ENCODE results near the gene SLC45A1. TPM values are rescaled to one million over a fixed set of nuclear protein-coding genes. Genes with fewer than 3 reads are reported as not detected.

The SLC45A1 gene
- total RNA-seq, 1 donor from 2014 or later, result 0.33 TPM

- H3K4me3 Mint-ChIP-seq, result no peak overlapping the region
- no peaks in the 10 kb centered on the region for H3K27me3 Mint-ChIP-seq
- ChIA-PET CTCF (no interaction called here), POLR2A (interaction anchor here (0.5 kb wide), 1 partner anchor 393 kb away, joined by 7 read pairs; no protein-coding TSS in a partner anchor)
- H3K27ac Mint-ChIP-seq, result peak overlapping the region; percentile 33
- ATAC-seq (ENCODE audit: low read depth) (peak; percentile 28), DNase-seq (no peak)
- intact Hi-C loops (cut with micrococcal nuclease), result no loop called here
- H3K4me1 Mint-ChIP-seq, result peaks cover 28% of the 10 kb centered on the region
- TF ChIP-seq CTCF (IDR thresholded peaks at IDR 0.05), result no peak
- H3K36me3 Mint-ChIP-seq (ENCODE audit: low read depth), result peaks cover 73% of the 10 kb centered on the region
- no peaks in the 10 kb centered on the region for H3K9me3 Mint-ChIP-seq
Measured at GRCh38 chr1:8374812-8375211, 56.9 kb downstream of the SLC45A1 start.

GRCh38 chr1:8376358-8376840 is 58.5 kb downstream of the SLC45A1 start:
- ChIA-PET CTCF (interaction anchor here (1.0 kb wide), 1 partner anchor 299 kb away, joined by 3 read pairs; no protein-coding TSS in a partner anchor), POLR2A (no interaction called here)
- intact Hi-C loops (cut with micrococcal nuclease), result no loop called here
- ATAC-seq (ENCODE audit: low read depth), result no peak
- no peak for DNase-seq
- Mint-ChIP-seq H3K27me3 (no peaks in the 10 kb centered on the region), H3K4me1 (peaks cover 36% of the 10 kb centered on the region), H3K9me3 (no peaks in the 10 kb centered on the region), H3K4me3 (no peak overlapping the region), H3K36me3 (ENCODE audit: low read depth) (peaks cover 70% of the 10 kb centered on the region), H3K27ac (peak overlapping the region; percentile 50)
- TF ChIP-seq CTCF (IDR thresholded peaks at IDR 0.05), result no peak

- Mint-ChIP-seq H3K9me3 (no peaks in the 10 kb centered on the region), H3K4me1 (peaks cover 40% of the 10 kb centered on the region), H3K36me3 (ENCODE audit: low read depth) (peaks cover 67% of the 10 kb centered on the region), H3K4me3 (no peak overlapping the region), H3K27ac (peak overlapping the region; percentile 14), H3K27me3 (no peaks in the 10 kb centered on the region)
- CTCF ChIA-PET, result no interaction called here
- no peak for TF ChIP-seq CTCF (IDR thresholded peaks at IDR 0.05)
- ATAC-seq (ENCODE audit: low read depth), result no peak
- POLR2A ChIA-PET, result no interaction called here
- intact Hi-C loops (cut with micrococcal nuclease), result no loop called here
- DNase-seq, result no peak
Measured at GRCh38 chr1:8377271-8377981, 59.5 kb downstream of the SLC45A1 start.

GRCh38 chr1:8378178-8378577 is 60.3 kb downstream of the SLC45A1 start:
- no peaks in the 10 kb centered on the region for H3K9me3 Mint-ChIP-seq
- CTCF ChIA-PET, result no interaction called here
- no peaks in the 10 kb centered on the region for H3K27me3 Mint-ChIP-seq
- H3K4me1 Mint-ChIP-seq, result peaks cover 48% of the 10 kb centered on the region
- H3K27ac Mint-ChIP-seq, result peak overlapping the region; percentile 47
- peaks cover 64% of the 10 kb centered on the region for H3K36me3 Mint-ChIP-seq (ENCODE audit: low read depth)
- no peak for ATAC-seq (ENCODE audit: low read depth)
- DNase-seq, result no peak
- H3K4me3 Mint-ChIP-seq, result no peak overlapping the region
- TF ChIP-seq CTCF (IDR thresholded peaks at IDR 0.05), result no peak
- POLR2A ChIA-PET, result no interaction called here
- intact Hi-C loops (cut with micrococcal nuclease), result no loop called here

- ATAC-seq (ENCODE audit: low read depth) (no peak), DNase-seq (no peak)
- H3K9me3 Mint-ChIP-seq, result no peaks in the 10 kb centered on the region
- peak overlapping the region; percentile 47 for H3K27ac Mint-ChIP-seq
- H3K27me3 Mint-ChIP-seq, result no peaks in the 10 kb centered on the region
- peaks cover 61% of the 10 kb centered on the region for H3K36me3 Mint-ChIP-seq (ENCODE audit: low read depth)
- CTCF ChIA-PET, result no interaction called here
- peaks cover 55% of the 10 kb centered on the region for H3K4me1 Mint-ChIP-seq
- intact Hi-C loops (cut with micrococcal nuclease), result no loop called here
- no peak overlapping the region for H3K4me3 Mint-ChIP-seq
- POLR2A ChIA-PET, result no interaction called here
- TF ChIP-seq CTCF (IDR thresholded peaks at IDR 0.05), result no peak
Measured at GRCh38 chr1:8378981-8379470, 61.1 kb downstream of the SLC45A1 start.

Measured in activated B cell treated with CpG ODN at 0.5 μM for 24 hours (primary cell).